Large intestine (tissue), 3 donors: ENCODE data around the gene BACH2. TPM values are rescaled to one million over a fixed set of nuclear protein-coding genes. Genes with fewer than 3 reads are reported as not detected.
A peak's percentile ranks its signal among the peaks of the same experiment; 100 is the strongest.

Experiments
- DNase-seq, 2 donors: peaks; one replicate each; pipeline versions ENCODE4 v3.0.0 to v3.0.0-alpha.2; 2013
- H3K27ac ChIP-seq: one replicate; pipeline ENCODE4 v1.5.1; 2013; ENCODE audit warnings: low read length
- H3K27me3 ChIP-seq: 2 replicates; pipeline ENCODE4 v1.6.1; 2013; ENCODE audit warnings: low read length; ENCODE audit not compliant: control insufficient read depth, insufficient read depth
- H3K36me3 ChIP-seq: 2 replicates; pipeline ENCODE4 v1.6.1; 2013; ENCODE audit warnings: low read length; ENCODE audit not compliant: control insufficient read depth, insufficient read depth
- H3K4me1 ChIP-seq: one replicate; pipeline ENCODE4 v1.6.1; 2013; ENCODE audit warnings: low read length; ENCODE audit not compliant: control insufficient read depth, insufficient read depth
- H3K4me3 ChIP-seq: one replicate; pipeline ENCODE4 v1.5.1; 2013; ENCODE audit warnings: low read length
- H3K9me3 ChIP-seq: one replicate; pipeline ENCODE4 v1.6.1; 2013; ENCODE audit warnings: mild to moderate bottlenecking, low read depth, low read length, moderate library complexity; ENCODE audit not compliant: control insufficient read depth
- WGBS: methylation state at CpG from one replicate; pipeline ENCODE4 v1.1.5; 2013; ENCODE audit warnings: low lambda C conversion rate; ENCODE audit not compliant: insufficient coverage; 5-methylcytosine and 5-hydroxymethylcytosine counted together
- polyA plus RNA-seq: library from polyadenylated mRNA; unstranded; fragments of 120-200 nt; gene quantifications from one replicate; pipeline ENCODE4 v1.2.1, GENCODE V29; 2013

Gene BACH2
- polyA plus RNA-seq, 1 donor = 2.8 TPM

- Histone ChIP-seq H3K27ac (no peak overlapping the region), H3K9me3 (no peaks in the 10 kb centered on the region), H3K36me3 (no peaks in the 10 kb centered on the region), H3K4me1 (no peaks in the 10 kb centered on the region), H3K27me3 (peaks cover 5% of the 10 kb centered on the region), H3K4me3 (no peak overlapping the region)
- WGBS = 80% methylated on average over 1 of the region's 4 CpGs
- DNase-seq = no peak
Measured at GRCh38 chr6:90278129-90278528, 18.5 kb downstream of the BACH2 start.

DNA sequence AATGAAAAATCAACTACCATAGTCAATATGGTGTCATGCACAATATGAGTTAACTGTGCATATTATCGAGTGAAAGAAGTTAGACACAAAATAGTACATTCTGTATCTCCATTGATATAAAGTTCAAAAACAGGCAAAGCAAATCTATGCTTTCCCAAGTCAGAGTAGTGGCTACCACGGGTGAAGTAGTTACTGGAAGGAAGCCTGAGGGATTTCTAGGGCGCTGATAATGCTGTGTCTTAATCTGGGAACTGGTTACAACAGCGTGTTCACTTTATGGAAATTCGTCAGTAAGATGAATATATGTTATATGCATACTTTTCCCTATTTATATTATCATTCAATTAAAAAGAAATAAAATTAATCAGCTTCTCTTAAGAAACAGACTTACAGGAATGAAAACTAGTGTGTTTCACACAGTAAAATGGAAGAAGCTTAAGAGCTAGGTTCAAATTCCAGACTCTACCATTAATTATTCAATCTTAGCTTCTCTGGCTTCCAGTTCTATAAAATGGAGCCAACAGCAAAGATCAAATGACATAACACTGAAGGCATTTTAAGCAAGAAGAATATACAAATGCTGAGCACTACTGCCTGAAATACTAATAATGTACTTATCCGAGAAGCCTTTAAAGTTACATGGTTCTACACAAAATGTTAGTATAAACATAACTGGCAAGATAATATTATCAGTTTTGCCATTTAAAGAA is 19.2 kb downstream of the BACH2 start:
- no peak overlapping the region for H3K27ac ChIP-seq
- DNase-seq = no peak
- 90% methylated on average over 2 of the region's 6 CpGs for WGBS
- H3K4me1 ChIP-seq = no peaks in the 10 kb centered on the region
- no peaks in the 10 kb centered on the region for H3K36me3 ChIP-seq
- no peaks in the 10 kb centered on the region for H3K9me3 ChIP-seq
- peaks cover 5% of the 10 kb centered on the region for H3K27me3 ChIP-seq
- H3K4me3 ChIP-seq = no peak overlapping the region

- H3K27me3 ChIP-seq = peaks cover 5% of the 10 kb centered on the region
- H3K4me1 ChIP-seq = no peaks in the 10 kb centered on the region
- WGBS = 76% methylated on average over 2 of the region's 9 CpGs
- H3K27ac ChIP-seq = no peak overlapping the region
- DNase-seq = peak in 1 of 2 donors; percentile 19
- no peak overlapping the region for H3K4me3 ChIP-seq
- no peaks in the 10 kb centered on the region for H3K9me3 ChIP-seq
- no peaks in the 10 kb centered on the region for H3K36me3 ChIP-seq
Measured at GRCh38 chr6:90274451-90275030, 22.1 kb downstream of the BACH2 start.

DNA sequence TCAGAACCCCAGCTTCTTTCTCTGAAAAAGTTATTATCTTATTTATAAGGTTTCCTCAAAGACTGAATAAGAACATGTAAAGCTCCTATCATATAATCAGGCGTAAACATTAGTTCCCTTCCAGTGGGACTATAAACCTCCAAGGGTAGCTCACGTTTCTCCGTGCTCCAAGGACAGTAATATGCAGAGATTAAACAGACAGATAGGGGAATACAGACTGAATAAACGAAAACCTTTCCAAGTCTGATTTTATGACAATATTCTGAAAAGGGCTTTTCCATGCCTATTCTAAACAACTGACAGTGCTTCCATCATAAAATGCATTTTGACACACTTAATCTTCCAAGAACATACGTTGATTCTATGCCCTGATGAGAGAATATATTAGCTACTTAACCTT is 22.8 kb downstream of the BACH2 start:
- H3K4me3 ChIP-seq = no peak overlapping the region
- WGBS = 29% methylated on average over 2 of the region's 5 CpGs
- no peaks in the 10 kb centered on the region for H3K4me1 ChIP-seq
- H3K9me3 ChIP-seq = no peaks in the 10 kb centered on the region
- DNase-seq = no peak
- peaks cover 5% of the 10 kb centered on the region for H3K27me3 ChIP-seq
- H3K36me3 ChIP-seq = no peaks in the 10 kb centered on the region
- no peak overlapping the region for H3K27ac ChIP-seq

GRCh38 chr6:90272895-90273294 is 23.7 kb downstream of the BACH2 start:
- Histone ChIP-seq H3K4me3 (no peak overlapping the region), H3K36me3 (no peaks in the 10 kb centered on the region), H3K27me3 (peaks cover 2% of the 10 kb centered on the region), H3K27ac (no peak overlapping the region), H3K4me1 (no peaks in the 10 kb centered on the region), H3K9me3 (no peaks in the 10 kb centered on the region)
- DNase-seq = no peak
- no CpG with 5 or more reads among the region's 5 CpGs for WGBS

GRCh38 chr6:90271831-90272230 is 24.8 kb downstream of the BACH2 start:
- WGBS = no CpG with 5 or more reads among the region's 7 CpGs
- Histone ChIP-seq H3K4me3 (no peak overlapping the region), H3K4me1 (no peaks in the 10 kb centered on the region), H3K36me3 (no peaks in the 10 kb centered on the region), H3K27me3 (peaks cover 2% of the 10 kb centered on the region), H3K27ac (no peak overlapping the region), H3K9me3 (no peaks in the 10 kb centered on the region)
- no peak for DNase-seq

GRCh38 chr6:90269334-90269733 is 27.3 kb downstream of the BACH2 start:
- Histone ChIP-seq H3K4me3 (no peak overlapping the region), H3K27me3 (no peaks in the 10 kb centered on the region), H3K9me3 (no peaks in the 10 kb centered on the region), H3K27ac (no peak overlapping the region), H3K4me1 (no peaks in the 10 kb centered on the region), H3K36me3 (no peaks in the 10 kb centered on the region)
- WGBS = 100% methylated on average over 1 of the region's 1 CpG
- DNase-seq = no peak

- Histone ChIP-seq H3K4me1 (no peaks in the 10 kb centered on the region), H3K36me3 (no peaks in the 10 kb centered on the region), H3K27me3 (no peaks in the 10 kb centered on the region), H3K4me3 (no peak overlapping the region), H3K27ac (no peak overlapping the region), H3K9me3 (no peaks in the 10 kb centered on the region)
- WGBS = no CpG with 5 or more reads among the region's 3 CpGs
- DNase-seq = no peak
Measured at GRCh38 chr6:90268178-90268577, 28.5 kb downstream of the BACH2 start.

DNA sequence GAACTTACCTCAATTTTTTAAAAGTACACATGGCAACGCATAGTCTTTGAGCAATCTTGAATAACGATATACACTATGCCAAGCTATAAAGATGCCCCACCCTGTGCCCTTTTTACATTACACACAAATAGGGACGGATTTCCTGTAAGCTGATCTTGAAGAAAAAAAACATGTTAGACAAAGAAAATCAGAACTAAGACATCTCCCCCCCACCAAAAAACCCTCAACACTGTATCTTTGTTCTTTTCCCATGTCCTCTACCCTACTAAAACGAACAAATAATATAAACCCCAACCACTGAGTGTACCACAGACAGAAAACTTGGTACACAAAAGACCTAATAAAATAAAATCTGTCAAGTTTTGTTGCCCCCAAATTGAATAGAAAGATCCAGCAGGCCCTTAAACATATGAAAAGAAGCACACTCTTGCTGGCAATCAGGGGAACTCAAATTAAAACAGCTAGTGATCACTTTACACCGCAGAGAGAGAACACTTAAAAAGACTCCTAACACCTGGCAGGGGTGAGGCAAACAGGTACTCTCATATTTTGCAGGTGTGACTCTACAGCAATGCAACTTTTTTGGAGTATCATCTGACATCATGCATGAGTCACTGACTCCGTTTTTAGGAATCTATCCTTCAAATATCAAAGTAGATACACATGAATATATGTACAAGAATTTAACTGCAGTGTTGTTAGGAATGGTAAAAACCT is 29.6 kb downstream of the BACH2 start:
- H3K9me3 ChIP-seq = no peaks in the 10 kb centered on the region
- no peak overlapping the region for H3K4me3 ChIP-seq
- WGBS = 75% methylated on average over 4 of the region's 6 CpGs
- H3K27ac ChIP-seq = no peak overlapping the region
- no peaks in the 10 kb centered on the region for H3K36me3 ChIP-seq
- H3K4me1 ChIP-seq = no peaks in the 10 kb centered on the region
- H3K27me3 ChIP-seq = no peaks in the 10 kb centered on the region
- DNase-seq = no peak

GRCh38 chr6:90264561-90264960 is 32.1 kb downstream of the BACH2 start:
- H3K4me3 ChIP-seq = no peak overlapping the region
- DNase-seq = no peak
- H3K9me3 ChIP-seq = no peaks in the 10 kb centered on the region
- no peaks in the 10 kb centered on the region for H3K4me1 ChIP-seq
- no peaks in the 10 kb centered on the region for H3K36me3 ChIP-seq
- no peaks in the 10 kb centered on the region for H3K27me3 ChIP-seq
- no CpG with 5 or more reads among the region's 2 CpGs for WGBS
- H3K27ac ChIP-seq = no peak overlapping the region
